ENCODE data around the gene HDAC4. TPM values are rescaled to one million over a fixed set of nuclear protein-coding genes. Genes with fewer than 3 reads are reported as not detected.

HDAC4 gene
- total and polyA plus RNA-seq, 5 donors: 7.8 to 29.1 (median 22.5) TPM

GRCh38 chr2:239354132-239354790, 46.6 kb downstream of the HDAC4 start:
- H3K27me3 ChIP-seq (ENCODE audit: control insufficient read depth, insufficient read depth): no peaks in the 10 kb centered on the region
- no peak overlapping the region for H3K27ac ChIP-seq (ENCODE audit: low read length)
- H3K9me3 ChIP-seq (ENCODE audit: control insufficient read depth, low read length): no peaks in the 10 kb centered on the region
- H3K4me1 ChIP-seq (ENCODE audit: control insufficient read depth, insufficient read depth, low read length): peaks cover 2% of the 10 kb centered on the region
- ATAC-seq (peak in 1 of 2 donors; percentile 42), DNase-seq (no peak)
- WGBS: 86% methylated on average over 7 of the region's 7 CpGs
- no peak overlapping the region for H3K4me3 ChIP-seq (ENCODE audit: low read length)
- intact Hi-C loops (cut with DNase I): no loop called here

GRCh38 chr2:239353692-239354091, 47.1 kb downstream of the HDAC4 start:
- peaks cover 2% of the 10 kb centered on the region for H3K4me1 ChIP-seq (ENCODE audit: control insufficient read depth, insufficient read depth, low read length)
- no peak overlapping the region for H3K27ac ChIP-seq (ENCODE audit: low read length)
- intact Hi-C loops (cut with DNase I): no loop called here
- H3K4me3 ChIP-seq (ENCODE audit: low read length): no peak overlapping the region
- DNase-seq (no peak), ATAC-seq (no peak)
- H3K27me3 ChIP-seq (ENCODE audit: control insufficient read depth, insufficient read depth): no peaks in the 10 kb centered on the region
- WGBS: 98% methylated on average over 5 of the region's 5 CpGs
- H3K9me3 ChIP-seq (ENCODE audit: control insufficient read depth, low read length): no peaks in the 10 kb centered on the region

GRCh38 chr2:239351687-239352086, 49.1 kb downstream of the HDAC4 start:
- Histone ChIP-seq H3K4me1 (ENCODE audit: control insufficient read depth, insufficient read depth, low read length) (peaks cover 2% of the 10 kb centered on the region), H3K9me3 (ENCODE audit: control insufficient read depth, low read length) (no peaks in the 10 kb centered on the region), H3K4me3 (ENCODE audit: low read length) (no peak overlapping the region), H3K27ac (ENCODE audit: low read length) (no peak overlapping the region), H3K27me3 (ENCODE audit: control insufficient read depth, insufficient read depth) (no peaks in the 10 kb centered on the region)
- WGBS: 93% methylated on average over 14 of the region's 14 CpGs
- no peak for DNase-seq
- ATAC-seq: no peak
- intact Hi-C loops (cut with DNase I): no loop called here

- no peaks in the 10 kb centered on the region for H3K9me3 ChIP-seq (ENCODE audit: control insufficient read depth, low read length)
- H3K27me3 ChIP-seq (ENCODE audit: control insufficient read depth, insufficient read depth): no peaks in the 10 kb centered on the region
- ATAC-seq: no peak
- WGBS: 93% methylated on average over 25 of the region's 25 CpGs
- H3K4me1 ChIP-seq (ENCODE audit: control insufficient read depth, insufficient read depth, low read length): peaks cover 2% of the 10 kb centered on the region
- H3K4me3 ChIP-seq (ENCODE audit: low read length): no peak overlapping the region
- DNase-seq: no peak
- intact Hi-C loops (cut with DNase I): no loop called here
- H3K27ac ChIP-seq (ENCODE audit: low read length): no peak overlapping the region
These were observed 51.2 kb downstream of the HDAC4 start for GRCh38 chr2:239349453-239350135.

GRCh38 chr2:239348563-239349452, 52.0 kb downstream of the HDAC4 start:
- peak; percentile 21 to 26 for ATAC-seq
- WGBS: 92% methylated on average over 29 of the region's 29 CpGs
- H3K27ac ChIP-seq (ENCODE audit: low read length): no peak overlapping the region
- H3K4me1 ChIP-seq (ENCODE audit: control insufficient read depth, insufficient read depth, low read length): no peaks in the 10 kb centered on the region
- DNase-seq: no peak
- no peaks in the 10 kb centered on the region for H3K9me3 ChIP-seq (ENCODE audit: control insufficient read depth, low read length)
- intact Hi-C loops (cut with DNase I): no loop called here
- H3K4me3 ChIP-seq (ENCODE audit: low read length): no peak overlapping the region
- H3K27me3 ChIP-seq (ENCODE audit: control insufficient read depth, insufficient read depth): no peaks in the 10 kb centered on the region

- Histone ChIP-seq H3K27ac (ENCODE audit: low read length) (no peak overlapping the region), H3K27me3 (ENCODE audit: control insufficient read depth, insufficient read depth) (no peaks in the 10 kb centered on the region), H3K4me3 (ENCODE audit: low read length) (no peak overlapping the region), H3K9me3 (ENCODE audit: control insufficient read depth, low read length) (no peaks in the 10 kb centered on the region), H3K4me1 (ENCODE audit: control insufficient read depth, insufficient read depth, low read length) (no peaks in the 10 kb centered on the region)
- intact Hi-C loops (cut with DNase I): no loop called here
- no peak for ATAC-seq
- WGBS: 96% methylated on average over 4 of the region's 4 CpGs
- no peak for DNase-seq
These were observed 54.1 kb downstream of the HDAC4 start for GRCh38 chr2:239346676-239347075.

GRCh38 chr2:239345251-239345650, 55.6 kb downstream of the HDAC4 start:
- 92% methylated on average over 8 of the region's 8 CpGs for WGBS
- intact Hi-C loops (cut with DNase I): no loop called here
- H3K9me3 ChIP-seq (ENCODE audit: control insufficient read depth, low read length): no peaks in the 10 kb centered on the region
- no peaks in the 10 kb centered on the region for H3K27me3 ChIP-seq (ENCODE audit: control insufficient read depth, insufficient read depth)
- ATAC-seq (no peak), DNase-seq (no peak)
- H3K4me1 ChIP-seq (ENCODE audit: control insufficient read depth, insufficient read depth, low read length): no peaks in the 10 kb centered on the region
- no peak overlapping the region for H3K27ac ChIP-seq (ENCODE audit: low read length)
- no peak overlapping the region for H3K4me3 ChIP-seq (ENCODE audit: low read length)

- WGBS: 90% methylated on average over 4 of the region's 4 CpGs
- Histone ChIP-seq H3K27ac (ENCODE audit: low read length) (no peak overlapping the region), H3K4me1 (ENCODE audit: control insufficient read depth, insufficient read depth, low read length) (no peaks in the 10 kb centered on the region), H3K4me3 (ENCODE audit: low read length) (no peak overlapping the region), H3K27me3 (ENCODE audit: control insufficient read depth, insufficient read depth) (no peaks in the 10 kb centered on the region), H3K9me3 (ENCODE audit: control insufficient read depth, low read length) (no peaks in the 10 kb centered on the region)
- DNase-seq (peak in 1 of 3 donors; percentile 68), ATAC-seq (peak in 1 of 2 donors; percentile 11)
- intact Hi-C loops (cut with DNase I): no loop called here
These were observed 56.0 kb downstream of the HDAC4 start for GRCh38 chr2:239344857-239345216.

GRCh38 chr2:239343946-239344856, 56.6 kb downstream of the HDAC4 start:
- DNase-seq (no peak), ATAC-seq (no peak)
- H3K27ac ChIP-seq (ENCODE audit: low read length): no peak overlapping the region
- no peaks in the 10 kb centered on the region for H3K9me3 ChIP-seq (ENCODE audit: control insufficient read depth, low read length)
- no peaks in the 10 kb centered on the region for H3K27me3 ChIP-seq (ENCODE audit: control insufficient read depth, insufficient read depth)
- no peak overlapping the region for H3K4me3 ChIP-seq (ENCODE audit: low read length)
- H3K4me1 ChIP-seq (ENCODE audit: control insufficient read depth, insufficient read depth, low read length): no peaks in the 10 kb centered on the region
- intact Hi-C loops (cut with DNase I): no loop called here
- WGBS: 95% methylated on average over 23 of the region's 23 CpGs

GRCh38 chr2:239343460-239343859, 57.4 kb downstream of the HDAC4 start:
- intact Hi-C loops (cut with DNase I): no loop called here
- no peak for ATAC-seq
- WGBS: 99% methylated on average over 10 of the region's 10 CpGs
- H3K27me3 ChIP-seq (ENCODE audit: control insufficient read depth, insufficient read depth): no peaks in the 10 kb centered on the region
- H3K4me3 ChIP-seq (ENCODE audit: low read length): no peak overlapping the region
- no peak overlapping the region for H3K27ac ChIP-seq (ENCODE audit: low read length)
- no peak for DNase-seq
- H3K4me1 ChIP-seq (ENCODE audit: control insufficient read depth, insufficient read depth, low read length): no peaks in the 10 kb centered on the region
- no peaks in the 10 kb centered on the region for H3K9me3 ChIP-seq (ENCODE audit: control insufficient read depth, low read length)

Measured in right cardiac atrium (tissue), 5 donors.